Neutrophil (primary cell): ENCODE data around the gene MYH9.
"Not testable (repeated sequence)": the region's sequence is repeated elsewhere in the genome, so short reads cannot be mapped to it uniquely, and the experiment has no call there.

Experiments used
- H3K27ac ChIP-seq: fragments of 200-600 bp; sonication (generic); 2 replicates; pipeline ENCODE4 v1.5.1; 2016; ENCODE audit warnings: mild to moderate bottlenecking, moderate library complexity
- H3K27me3 ChIP-seq: fragments of 200-600 bp; sonication (generic); 2 replicates; pipeline ENCODE4 v1.6.0; 2016; ENCODE audit warnings: mild to moderate bottlenecking
- H3K36me3 ChIP-seq: fragments of 200-600 bp; sonication (generic); 2 replicates; pipeline ENCODE4 v1.5.1; 2017
- H3K4me1 ChIP-seq, 2 experiments: fragments of 200-600 bp in 1 of 2; sonication (generic) in 1 of 2; 1 replicate in 1 of 2; 2 replicates in 1 of 2; pipeline versions ENCODE4 v1.5.1 to v1.6.1; 2013 to 2016; ENCODE audit warnings: low read depth in 1 of 2, low read length in 1 of 2, mild to moderate bottlenecking in 1 of 2, moderate library complexity in 1 of 2; ENCODE audit not compliant: control insufficient read depth in 1 of 2, insufficient read depth in 1 of 2
- H3K4me3 ChIP-seq, 2 experiments: fragments of 200-600 bp in 1 of 2; sonication (generic) in 1 of 2; 1 replicate in 1 of 2; 2 replicates in 1 of 2; pipeline ENCODE4 v1.5.1; 2013 to 2016; ENCODE audit warnings: low read depth in 1 of 2, low read length in 1 of 2, mild to moderate bottlenecking in 1 of 2, moderate library complexity in 1 of 2
- H3K9me3 ChIP-seq: fragments of 200-600 bp; sonication (generic); 2 replicates; pipeline ENCODE4 v1.5.1; 2016
- CTCF ChIP-seq: fragments of 200-600 bp; sonication (generic); IDR thresholded peaks from 2 replicates; pipeline ENCODE4 v1.5.1; 2016; ENCODE audit warnings: antibody characterized with exemption

Gene MYH9

GRCh38 chr22:36391638-36392037, 3.9 kb upstream of the MYH9 start:
- no peaks in the 10 kb centered on the region for H3K27me3 ChIP-seq
- H3K27ac ChIP-seq = peak overlapping the region; percentile 83
- H3K4me1 ChIP-seq = peaks cover 64 to 74% of the 10 kb centered on the region in 2 experiments

GRCh38 chr22:36389122-36389521, 1.4 kb upstream of the MYH9 start:
- Histone ChIP-seq H3K4me1 (peaks cover 61 to 75% of the 10 kb centered on the region in 2 experiments), H3K27ac (peak overlapping the region; percentile 99)
- H3K9me3 ChIP-seq, H3K27me3 ChIP-seq, H3K4me3 ChIP-seq, H3K36me3 ChIP-seq: not testable (repeated sequence)

More at GRCh38 chr22:36391638-36392037, 3.9 kb upstream of the MYH9 start:
- Histone ChIP-seq H3K36me3 (peaks cover 5% of the 10 kb centered on the region), H3K4me3 (no peak overlapping the region), H3K9me3 (no peaks in the 10 kb centered on the region)
- no peak for TF ChIP-seq CTCF

- Histone ChIP-seq H3K27ac (peak overlapping the region; percentile 99), H3K36me3 (peaks cover 16% of the 10 kb centered on the region), H3K27me3 (no peaks in the 10 kb centered on the region), H3K4me3 (peak overlapping the region; percentile 90 to 96), H3K9me3 (no peaks in the 10 kb centered on the region), H3K4me1 (peaks cover 65 to 76% of the 10 kb centered on the region in 2 experiments)
- TF ChIP-seq CTCF = no peak
Observed at GRCh38 chr22:36387709-36387958, 133 bp downstream of the MYH9 start.

GRCh38 chr22:36386900-36387708, 663 bp downstream of the MYH9 start:
- peak overlapping the region; percentile 90 to 96 for H3K4me3 ChIP-seq
- H3K4me1 ChIP-seq = peaks cover 70 to 82% of the 10 kb centered on the region in 2 experiments
- TF ChIP-seq CTCF = no peak
- H3K9me3 ChIP-seq = no peaks in the 10 kb centered on the region
- peak overlapping the region; percentile 99 for H3K27ac ChIP-seq
- peaks cover 16% of the 10 kb centered on the region for H3K36me3 ChIP-seq
- H3K27me3 ChIP-seq = no peaks in the 10 kb centered on the region

GRCh38 chr22:36386351-36386899, 1.3 kb downstream of the MYH9 start:
- peaks cover 72 to 82% of the 10 kb centered on the region in 2 experiments for H3K4me1 ChIP-seq

More at GRCh38 chr22:36386351-36386899, 1.3 kb downstream of the MYH9 start:
- Histone ChIP-seq H3K27me3 (no peaks in the 10 kb centered on the region), H3K9me3 (no peaks in the 10 kb centered on the region), H3K4me3 (peak overlapping the region; percentile 90 to 96), H3K36me3 (peaks cover 20% of the 10 kb centered on the region), H3K27ac (peak overlapping the region; percentile 99)
- TF ChIP-seq CTCF = no peak
